ENCODE measurements around the gene CBL.

The CBL gene

DNA sequence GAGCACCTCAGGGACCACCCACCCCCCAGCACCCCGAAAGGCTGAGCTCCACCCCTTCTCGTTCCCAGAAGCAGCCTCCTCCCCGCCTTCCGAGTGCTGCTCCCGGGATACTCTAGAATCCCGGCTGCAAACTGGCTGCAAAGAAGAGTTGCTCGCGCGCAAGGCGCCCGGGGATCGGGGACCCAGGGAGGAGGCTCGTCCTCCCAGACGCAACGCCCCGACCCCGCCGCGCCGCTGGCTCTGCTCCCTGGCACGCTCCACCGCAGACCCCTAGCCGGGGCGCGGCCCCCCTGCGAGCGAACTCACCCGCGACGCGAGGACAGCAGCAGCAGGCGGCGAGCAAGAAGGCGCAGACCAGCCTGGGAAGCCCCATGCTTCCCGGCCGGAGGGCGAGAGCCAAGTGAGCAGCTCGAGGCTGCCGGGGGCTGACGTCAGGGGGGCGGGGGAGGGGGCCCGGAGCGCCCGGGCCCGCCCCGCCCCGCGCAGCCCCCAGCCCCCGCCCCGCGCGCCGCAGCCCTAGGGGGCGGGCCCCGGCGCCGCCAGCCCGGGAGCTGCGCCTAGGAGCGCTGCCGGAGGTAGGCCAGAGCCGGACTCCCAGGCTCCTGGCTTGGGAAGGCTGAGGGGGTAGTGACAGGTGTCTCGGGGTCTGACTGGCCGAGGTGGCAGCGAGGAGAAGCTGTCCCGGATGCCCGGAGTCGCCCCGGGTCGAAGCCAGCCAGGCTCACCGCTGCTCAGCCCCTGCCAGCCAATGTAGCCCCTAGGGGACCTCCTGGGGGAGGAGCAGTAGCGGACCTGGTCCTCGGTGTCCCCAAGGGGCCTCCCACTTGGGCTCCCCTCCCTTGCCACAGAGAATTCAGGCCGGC lies 110.8 kb downstream of the CBL start, which contains the start of gene MCAM:
Gene MCAM, minus strand, starts transcription at position 402 of the 863 bp plus-strand sequence. Its CDS starts 29 bp downstream, at position 373.
- DNase-seq: peak; percentile 69
- H3K36me3 ChIP-seq: no peaks in the 10 kb centered on the region
- no peaks in the 10 kb centered on the region for H3K27me3 ChIP-seq
- TF ChIP-seq, protein P1, sequence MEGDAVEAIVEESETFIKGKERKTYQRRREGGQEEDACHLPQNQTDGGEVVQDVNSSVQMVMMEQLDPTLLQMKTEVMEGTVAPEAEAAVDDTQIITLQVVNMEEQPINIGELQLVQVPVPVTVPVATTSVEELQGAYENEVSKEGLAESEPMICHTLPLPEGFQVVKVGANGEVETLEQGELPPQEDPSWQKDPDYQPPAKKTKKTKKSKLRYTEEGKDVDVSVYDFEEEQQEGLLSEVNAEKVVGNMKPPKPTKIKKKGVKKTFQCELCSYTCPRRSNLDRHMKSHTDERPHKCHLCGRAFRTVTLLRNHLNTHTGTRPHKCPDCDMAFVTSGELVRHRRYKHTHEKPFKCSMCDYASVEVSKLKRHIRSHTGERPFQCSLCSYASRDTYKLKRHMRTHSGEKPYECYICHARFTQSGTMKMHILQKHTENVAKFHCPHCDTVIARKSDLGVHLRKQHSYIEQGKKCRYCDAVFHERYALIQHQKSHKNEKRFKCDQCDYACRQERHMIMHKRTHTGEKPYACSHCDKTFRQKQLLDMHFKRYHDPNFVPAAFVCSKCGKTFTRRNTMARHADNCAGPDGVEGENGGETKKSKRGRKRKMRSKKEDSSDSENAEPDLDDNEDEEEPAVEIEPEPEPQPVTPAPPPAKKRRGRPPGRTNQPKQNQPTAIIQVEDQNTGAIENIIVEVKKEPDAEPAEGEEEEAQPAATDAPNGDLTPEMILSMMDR (IDR thresholded peaks at IDR 0.05; ENCODE audit: low read depth, low read length): no peak
- H3K9me3 ChIP-seq: no peaks in the 10 kb centered on the region
- H3K4me1 ChIP-seq: peaks cover 16% of the 10 kb centered on the region
- peak within 1 kb of the TSS; percentile 72 for H3K4me3 ChIP-seq (ENCODE audit: low read depth, low read length)

DNA sequence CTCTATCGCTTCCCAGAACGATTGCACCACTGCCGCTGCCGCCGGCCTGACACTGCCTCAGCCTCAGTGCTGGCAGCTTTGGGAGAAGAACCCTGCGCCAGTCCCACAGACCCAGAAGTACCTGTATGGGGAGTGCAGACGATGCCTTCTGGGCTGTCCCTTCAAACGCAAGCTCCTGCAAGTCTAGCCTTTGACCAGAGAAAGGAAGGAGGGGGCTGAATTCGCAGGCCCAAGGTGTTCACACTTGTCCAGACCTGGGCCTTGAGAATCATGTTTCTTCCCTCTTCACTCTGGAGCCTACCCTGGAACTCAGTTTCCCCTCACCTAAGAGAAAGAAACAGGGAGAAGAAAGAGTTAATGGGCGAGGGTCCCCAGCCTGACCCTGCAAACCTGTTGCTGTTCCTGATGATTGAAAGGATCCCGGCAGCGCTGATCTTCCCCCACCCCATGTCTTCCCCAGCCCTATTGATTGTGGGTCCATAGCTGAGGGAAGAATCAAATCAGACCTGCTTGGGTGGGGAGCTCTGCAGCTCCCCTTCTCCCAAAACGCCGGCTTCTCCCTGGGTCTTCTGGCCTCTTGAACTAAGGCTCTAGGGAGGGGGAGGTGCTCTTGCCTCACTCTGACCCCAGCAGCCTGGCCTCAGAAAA lies 111.6 kb downstream of the CBL start:
- DNase-seq: no peak
- peak overlapping the region; percentile 72 for H3K4me3 ChIP-seq (ENCODE audit: low read depth, low read length)
- H3K27me3 ChIP-seq: no peaks in the 10 kb centered on the region
- no peaks in the 10 kb centered on the region for H3K9me3 ChIP-seq
- TF ChIP-seq, protein P1 (IDR thresholded peaks at IDR 0.05; ENCODE audit: low read depth, low read length): no peak
- no peaks in the 10 kb centered on the region for H3K36me3 ChIP-seq
- H3K4me1 ChIP-seq: peaks cover 16% of the 10 kb centered on the region

DNA sequence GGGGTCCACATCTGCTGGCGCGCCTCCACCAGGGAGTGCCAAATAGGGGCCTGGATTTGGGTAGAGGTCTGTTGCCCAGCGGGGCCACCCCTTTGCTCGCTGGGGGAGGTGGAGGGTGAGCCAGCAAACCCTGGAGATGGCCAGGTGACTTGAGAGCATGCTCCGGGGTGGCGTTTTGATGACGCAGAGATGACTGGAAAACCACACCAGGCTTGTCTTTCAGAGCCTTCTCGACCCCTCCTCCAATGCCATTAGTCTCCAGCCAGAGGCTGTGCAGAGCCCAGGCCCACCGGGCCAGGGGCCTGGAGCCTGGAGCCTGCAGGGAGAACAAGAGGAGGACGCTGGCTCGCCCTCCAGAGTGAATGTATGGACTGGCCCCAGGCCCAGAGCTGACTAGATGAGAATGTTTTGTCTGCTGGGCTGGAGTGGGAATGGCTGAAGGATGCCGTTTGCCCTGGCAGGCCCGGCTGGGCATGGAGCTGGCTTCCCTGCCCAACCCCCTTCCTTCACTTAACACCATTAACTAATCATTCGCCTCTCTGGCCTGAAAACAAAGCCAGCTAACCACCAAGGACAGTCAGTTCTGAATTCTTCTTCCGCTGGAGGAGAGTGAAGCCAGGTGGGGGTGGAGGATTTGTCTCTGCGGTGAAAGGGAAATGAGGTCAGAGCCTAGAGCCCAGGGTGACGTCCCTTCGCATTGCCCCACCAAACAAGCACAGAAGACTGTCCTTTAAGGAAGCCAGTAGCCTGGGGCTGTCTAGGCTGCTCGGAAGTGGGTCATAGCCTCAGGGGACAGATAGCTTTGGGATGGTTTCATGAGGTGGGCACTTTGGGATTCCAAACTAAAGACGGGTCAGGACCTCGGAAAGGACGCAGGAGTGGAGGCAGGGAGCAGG lies 112.3 kb downstream of the CBL start:
- H3K9me3 ChIP-seq: no peaks in the 10 kb centered on the region
- H3K4me3 ChIP-seq (ENCODE audit: low read depth, low read length): no peak overlapping the region
- no peaks in the 10 kb centered on the region for H3K27me3 ChIP-seq
- DNase-seq: peak; percentile 43
- TF ChIP-seq, protein P1 (IDR thresholded peaks at IDR 0.05; ENCODE audit: low read depth, low read length): no peak
- H3K4me1 ChIP-seq: peaks cover 16% of the 10 kb centered on the region
- H3K36me3 ChIP-seq: no peaks in the 10 kb centered on the region

DNA sequence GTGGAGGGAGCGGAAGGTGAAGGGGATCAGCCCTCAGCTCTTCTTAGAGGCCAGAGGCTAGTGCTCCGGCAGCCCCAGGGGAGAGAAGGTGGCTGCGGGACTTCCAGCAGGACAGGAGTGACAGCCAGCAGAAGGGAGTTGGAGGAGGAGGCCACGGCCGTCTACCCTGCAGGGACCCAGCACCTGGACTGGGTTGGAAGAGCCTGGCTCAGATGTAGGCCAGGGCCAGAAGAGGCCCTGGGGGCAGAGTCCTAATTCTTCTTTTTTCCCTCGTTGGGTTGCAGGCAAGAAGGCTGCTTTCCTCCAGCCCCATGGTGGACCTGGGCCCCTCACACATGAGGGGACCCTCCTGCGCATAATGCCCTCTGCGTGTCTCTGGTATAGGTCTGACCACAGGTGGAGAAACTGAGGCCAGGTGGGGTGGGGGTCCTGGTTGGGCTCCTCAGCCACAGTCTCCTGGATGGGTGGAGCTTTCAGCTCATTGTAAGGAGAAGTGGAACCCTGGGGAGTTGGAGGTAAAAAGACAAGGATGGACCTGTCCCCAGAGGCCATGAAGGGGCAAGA lies 113.1 kb downstream of the CBL start:
- Histone ChIP-seq H3K4me1 (peaks cover 21% of the 10 kb centered on the region), H3K4me3 (ENCODE audit: low read depth, low read length) (no peak overlapping the region), H3K9me3 (no peaks in the 10 kb centered on the region), H3K27me3 (no peaks in the 10 kb centered on the region), H3K36me3 (no peaks in the 10 kb centered on the region)
- TF ChIP-seq, protein P1 (IDR thresholded peaks at IDR 0.05; ENCODE audit: low read depth, low read length): no peak
- DNase-seq: no peak

DNA sequence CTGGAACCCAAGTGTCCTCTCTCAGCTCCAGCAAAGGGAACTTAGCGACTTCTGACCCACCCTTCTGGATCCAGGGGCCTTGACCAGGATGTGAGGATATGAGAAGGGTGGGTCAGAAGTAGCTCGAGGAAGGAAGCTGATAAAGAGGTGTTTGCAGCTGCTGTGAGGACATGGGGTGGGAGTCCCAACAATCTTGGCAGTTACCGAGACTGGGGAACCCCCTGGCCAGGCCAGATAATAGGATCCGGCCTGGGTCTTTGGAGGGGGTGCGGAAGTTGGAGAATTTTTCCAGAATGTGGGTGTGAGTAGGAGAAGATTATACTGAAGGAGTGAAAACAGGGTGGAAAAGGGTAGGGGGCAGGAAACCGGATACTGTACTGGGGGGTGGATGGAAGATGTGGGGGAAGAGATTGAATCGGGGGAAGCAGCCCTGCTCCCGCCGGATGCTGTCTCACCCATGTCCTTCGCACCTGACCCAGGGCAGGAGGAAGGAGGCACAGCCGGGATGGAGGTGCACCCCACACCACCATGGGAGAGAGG lies 113.6 kb downstream of the CBL start:
- no peaks in the 10 kb centered on the region for H3K36me3 ChIP-seq
- no peaks in the 10 kb centered on the region for H3K9me3 ChIP-seq
- DNase-seq: no peak
- no peaks in the 10 kb centered on the region for H3K27me3 ChIP-seq
- peaks cover 21% of the 10 kb centered on the region for H3K4me1 ChIP-seq
- H3K4me3 ChIP-seq (ENCODE audit: low read depth, low read length): no peak overlapping the region
- TF ChIP-seq, protein P1 (IDR thresholded peaks at IDR 0.05; ENCODE audit: low read depth, low read length): no peak
